HG03439 (cell line): ENCODE data around the gene ABHD15.

Source experiments
- ATAC-seq: cut with Tn5 transposase; IDR thresholded peaks from one replicate; pipeline ENCODE4 v1.9.1; 2021; ENCODE audit warnings: mild to moderate bottlenecking, moderate library complexity; ENCODE audit not compliant: unreplicated experiment

Gene ABHD15

DNA sequence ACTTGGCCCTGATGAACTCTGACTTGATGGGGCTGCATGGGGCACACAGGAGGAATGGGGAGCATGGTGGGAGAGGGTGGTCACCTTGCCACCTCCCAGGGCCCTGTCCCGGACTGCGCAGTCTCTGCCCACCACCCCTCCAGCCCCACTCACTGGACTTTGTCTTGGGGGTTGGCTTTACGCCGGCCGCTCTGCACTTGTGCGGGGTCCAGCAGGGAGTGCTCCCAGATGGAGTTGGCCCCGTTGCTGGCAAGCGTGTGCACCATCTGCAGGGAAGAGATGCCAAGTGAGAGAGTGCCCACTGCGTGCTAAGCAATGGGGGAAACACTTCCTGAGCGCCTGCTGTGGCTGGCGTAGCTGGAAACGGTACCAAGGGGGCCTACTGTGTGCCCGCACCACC lies 15.9 kb upstream of the ABHD15 start:
- ATAC-seq, result no peak

DNA sequence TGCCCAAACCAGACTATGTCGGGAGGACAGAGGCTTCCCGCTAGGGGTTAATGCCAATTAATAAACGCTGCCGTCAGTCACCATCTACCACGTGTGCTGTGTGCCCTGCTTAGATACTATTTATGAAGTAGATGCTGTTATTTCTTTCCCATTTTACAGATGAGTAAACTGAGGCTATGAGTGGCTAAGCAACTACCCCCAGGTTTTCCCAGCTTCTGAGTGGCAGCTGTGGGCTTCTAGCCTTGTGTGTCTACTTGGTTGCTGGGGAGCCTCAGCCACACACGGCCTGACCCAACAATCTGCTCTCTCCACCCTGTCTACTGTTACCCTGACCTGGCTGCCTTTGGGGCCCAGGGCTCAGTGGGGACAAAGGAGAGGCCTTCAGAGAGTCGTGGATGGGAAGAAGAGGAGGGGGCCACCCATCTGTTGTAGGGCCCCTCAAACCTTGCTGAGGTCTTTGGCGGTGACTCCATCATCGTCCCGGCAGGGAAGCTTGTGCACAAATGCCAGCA lies 15.5 kb upstream of the ABHD15 start:
- ATAC-seq, result no peak

DNA sequence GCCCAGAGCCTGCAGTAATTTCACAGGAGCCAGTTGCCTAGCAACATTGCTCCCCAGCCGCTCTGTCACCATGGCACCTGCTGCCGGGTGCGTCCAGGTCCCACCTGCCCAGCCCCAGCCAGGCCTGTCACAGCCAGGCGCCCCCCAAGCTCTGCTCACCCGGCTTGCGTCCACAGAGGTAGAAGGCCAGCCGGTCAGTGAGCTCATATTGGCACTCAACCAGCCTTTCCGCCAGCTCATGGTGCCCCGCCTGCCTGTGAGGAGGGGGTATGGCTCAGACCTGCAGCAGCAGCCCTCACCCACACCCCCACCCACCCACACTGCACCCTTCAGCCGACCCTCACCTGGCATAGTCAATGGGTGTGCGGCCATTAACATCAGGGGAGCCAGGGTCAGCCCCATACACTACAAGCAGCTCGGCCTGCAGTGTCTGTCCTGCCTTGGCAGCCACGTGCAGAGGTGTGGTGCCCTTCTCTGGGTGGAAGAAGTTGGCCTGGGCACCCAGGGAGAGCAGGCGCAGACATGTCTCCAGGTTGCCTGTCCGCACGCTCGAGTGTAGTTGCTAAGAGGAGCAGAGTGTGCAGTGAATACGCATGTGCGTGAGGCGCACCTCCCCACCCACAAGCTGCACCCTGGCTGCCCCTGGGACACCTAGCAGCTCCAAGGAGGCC lies 14.9 kb upstream of the ABHD15 start:
- ATAC-seq, result no peak

DNA sequence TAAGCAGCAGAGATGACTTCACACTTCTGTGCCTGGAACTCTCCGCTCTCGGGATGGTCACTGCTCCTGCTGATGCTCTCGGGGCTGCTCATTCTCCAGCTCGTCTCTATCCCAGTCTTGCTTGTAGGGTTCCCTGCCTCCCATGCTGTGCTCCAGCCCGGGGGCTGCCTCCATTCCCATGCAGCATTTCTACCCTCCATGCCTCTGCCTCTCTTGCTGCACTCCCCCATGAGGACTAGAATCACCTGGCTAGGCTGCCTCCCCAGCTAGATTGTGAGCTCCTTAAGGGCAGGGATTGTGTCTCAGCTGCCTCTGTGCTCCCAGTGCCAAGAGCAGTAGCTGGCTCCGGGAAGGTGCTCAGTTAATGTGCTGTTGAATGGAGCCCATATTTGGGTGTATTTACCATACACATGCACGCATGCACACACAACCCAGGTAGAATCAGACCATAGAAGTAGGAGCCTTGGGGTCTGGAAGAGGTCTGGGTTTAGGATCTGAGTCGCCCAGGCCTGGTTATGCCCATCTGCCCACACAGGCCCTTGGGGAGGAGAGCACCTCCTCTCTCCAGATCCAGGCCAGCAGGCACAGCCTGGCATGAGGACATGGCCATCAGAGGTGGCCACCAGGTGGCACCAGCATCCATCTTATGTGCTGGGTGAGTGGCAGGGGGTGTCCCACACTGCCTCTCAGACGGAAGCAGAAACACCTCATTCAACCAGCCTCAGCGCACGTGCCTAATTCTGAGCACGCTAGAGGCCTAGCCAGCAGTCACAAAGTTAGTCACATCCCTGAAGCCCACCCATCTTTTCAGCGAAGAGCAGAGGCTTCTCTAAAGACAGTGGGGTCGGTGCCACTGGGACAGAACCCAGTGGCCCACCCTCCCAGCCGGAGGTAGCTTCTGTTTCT lies 13.3 kb upstream of the ABHD15 start:
- ATAC-seq, result peak; percentile 57

DNA sequence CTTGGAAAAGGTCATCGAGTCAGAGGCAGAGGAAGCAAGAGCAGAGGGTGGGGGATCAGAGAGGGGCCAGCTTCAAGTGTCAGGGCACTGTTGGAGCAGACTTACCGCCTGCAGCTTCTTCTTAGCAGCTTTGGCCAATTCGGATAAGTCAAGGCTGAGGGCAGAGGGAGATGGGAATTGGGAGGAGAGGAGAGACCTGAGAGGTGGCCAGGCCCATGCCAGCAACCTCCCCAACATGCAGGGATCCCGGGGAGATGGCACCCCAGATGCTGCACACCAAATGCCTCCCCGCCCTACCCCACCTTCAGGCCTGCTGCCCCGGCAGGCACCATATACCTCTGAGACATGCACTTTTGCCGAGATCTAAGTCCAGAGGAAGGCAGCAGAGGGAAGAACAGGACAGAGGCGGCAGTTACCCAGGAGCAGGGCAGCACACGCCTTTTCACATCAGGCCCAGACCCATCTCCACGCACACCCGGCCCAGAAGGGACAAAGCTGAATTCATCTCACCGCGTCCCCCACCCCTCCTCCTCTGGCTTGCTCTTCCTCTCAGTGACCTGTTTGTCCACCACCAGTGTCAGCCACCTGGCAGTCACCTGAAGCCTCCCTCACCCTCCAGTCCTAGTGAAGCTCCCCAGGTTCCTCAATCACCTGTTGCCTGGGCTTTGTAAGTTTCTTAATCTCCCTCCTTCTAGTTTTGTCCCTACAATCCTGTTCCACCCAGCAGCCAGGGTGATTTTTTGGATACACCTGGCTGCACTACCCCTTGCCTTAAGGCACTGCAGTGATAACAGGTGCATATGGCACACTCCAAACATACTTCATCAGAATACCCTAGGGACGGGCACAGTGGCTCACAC lies 12.0 kb upstream of the ABHD15 start:
- ATAC-seq, result no peak

DNA sequence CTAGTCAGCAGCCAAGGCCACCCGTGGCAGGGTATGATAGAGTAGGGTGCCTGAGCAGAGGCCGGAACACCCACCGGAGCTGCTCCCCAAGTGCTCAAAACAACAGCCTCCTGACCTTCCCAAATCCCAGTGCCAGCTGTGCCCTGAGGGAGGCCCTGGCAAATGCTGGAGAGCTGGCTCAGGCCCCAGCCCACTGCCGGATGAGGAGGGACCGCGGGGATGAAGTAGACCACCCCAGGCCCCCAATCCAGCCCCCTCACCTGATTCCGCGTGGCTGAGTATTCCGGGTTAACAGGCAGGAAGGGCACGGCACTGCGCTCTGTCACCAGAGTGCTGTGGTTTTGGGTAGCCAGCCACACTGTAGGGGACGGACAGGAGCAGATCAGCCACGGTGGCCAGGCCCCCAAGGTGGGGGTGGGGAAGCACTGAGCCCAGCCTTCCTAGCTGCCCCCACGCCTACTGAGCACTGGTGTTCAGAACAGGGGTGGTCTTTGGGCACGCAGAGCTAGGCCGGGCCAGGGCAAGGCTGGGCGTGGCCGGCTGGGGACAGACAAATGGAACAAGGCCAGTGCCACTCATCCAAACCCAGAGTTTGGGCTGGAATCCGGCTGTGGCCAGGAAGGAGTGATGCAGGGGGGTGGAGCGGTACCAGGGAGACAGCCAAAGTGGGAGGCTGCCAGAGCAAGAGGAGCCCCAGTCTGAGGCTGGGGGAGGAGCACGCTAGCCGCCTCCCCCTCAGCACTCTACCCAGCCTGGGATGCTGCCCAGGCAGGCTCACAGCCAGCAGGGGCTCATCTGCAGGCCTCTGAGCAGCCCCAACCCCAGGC lies 10.8 kb upstream of the ABHD15 start:
- no peak for ATAC-seq

DNA sequence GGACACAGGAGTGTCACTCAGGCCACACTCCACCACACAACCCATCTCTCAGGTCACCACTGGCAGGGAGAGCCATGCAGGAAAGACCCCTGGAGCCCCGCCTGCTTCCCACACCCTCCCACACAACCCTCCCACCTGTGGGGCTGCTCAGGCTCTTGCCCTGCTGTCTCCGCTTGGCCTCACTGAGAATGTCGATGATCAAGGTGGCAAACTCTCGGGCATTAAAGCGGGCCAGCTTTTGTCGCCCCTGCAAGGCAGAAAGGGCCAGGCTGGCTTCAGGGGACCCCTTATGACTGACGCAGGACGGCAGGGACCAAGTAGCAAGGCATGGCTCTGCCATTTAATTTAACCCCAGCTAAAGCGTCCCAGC lies 10.1 kb upstream of the ABHD15 start:
- ATAC-seq, result no peak

DNA sequence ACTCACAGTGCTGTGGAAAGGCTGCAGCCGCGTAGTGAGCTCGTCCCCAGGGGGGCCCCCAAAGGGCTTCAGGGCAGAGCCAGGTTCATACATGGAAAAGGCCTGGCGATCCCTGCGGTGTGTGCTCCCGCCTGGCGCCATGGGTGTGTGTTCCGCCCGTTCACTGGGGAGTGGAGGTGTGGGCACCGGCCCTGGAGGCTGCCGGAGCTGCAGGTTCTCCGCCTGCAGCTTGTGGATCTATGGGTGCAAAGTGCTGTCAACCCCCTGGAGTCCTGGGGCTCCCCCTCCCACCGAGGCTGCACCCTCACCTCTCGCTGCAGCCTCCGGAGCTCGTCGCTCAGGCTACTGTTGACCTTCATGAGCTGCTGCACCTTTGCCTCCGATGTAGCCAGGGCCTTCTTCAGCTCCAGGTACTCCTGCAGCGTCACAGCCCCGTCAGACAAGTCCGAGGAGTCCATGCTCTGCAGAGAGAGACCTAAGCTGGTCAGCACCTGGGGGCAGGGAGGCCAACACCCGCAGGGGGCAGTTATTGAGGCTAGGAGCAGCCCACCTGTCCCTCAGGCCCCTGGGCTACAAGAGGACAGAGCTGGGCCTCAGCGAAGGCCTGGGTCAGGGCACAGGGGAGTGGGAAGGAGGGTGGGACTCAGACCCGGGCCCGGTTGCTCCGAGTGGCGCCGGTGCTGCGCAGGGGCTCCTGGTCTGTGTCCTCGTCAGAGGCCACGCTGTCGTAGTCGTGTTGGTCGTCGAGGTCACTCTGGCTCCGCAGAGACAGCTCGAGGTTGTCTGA lies 9.6 kb upstream of the ABHD15 start:
- no peak for ATAC-seq

DNA sequence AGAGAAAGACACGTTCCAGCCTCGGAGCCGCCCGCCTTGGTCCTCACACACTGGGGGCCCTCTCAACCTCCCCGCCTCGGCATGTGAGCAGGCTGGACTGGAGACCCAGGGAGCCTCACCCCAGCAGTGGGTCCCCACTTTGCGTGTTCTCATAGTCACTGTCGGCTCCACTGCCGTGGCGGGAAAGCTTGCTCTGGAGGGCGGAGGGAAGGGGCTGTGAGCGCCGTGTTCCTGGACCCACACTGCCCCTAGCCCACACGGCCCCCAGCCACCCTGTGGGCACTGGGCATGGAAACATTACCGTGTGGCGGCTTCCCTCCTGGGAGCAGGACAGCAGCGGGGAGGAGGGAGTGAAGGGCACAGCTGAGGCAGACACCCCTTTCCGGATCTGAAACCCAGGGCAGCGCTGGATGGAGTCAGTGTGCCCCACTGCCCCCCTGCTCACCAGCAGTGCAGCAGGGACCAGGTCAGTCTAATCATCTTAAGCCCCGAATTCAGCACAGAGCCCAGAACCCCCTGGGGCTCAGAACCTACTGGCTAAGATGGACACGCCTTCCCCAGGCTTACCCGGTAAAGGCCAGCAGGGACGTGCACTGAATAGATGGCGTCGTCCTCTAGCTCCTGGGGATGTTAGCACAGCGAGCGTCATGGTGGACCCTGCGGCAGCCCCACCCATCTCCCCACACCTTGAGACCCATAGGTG lies 8.8 kb upstream of the ABHD15 start:
- no peak for ATAC-seq

DNA sequence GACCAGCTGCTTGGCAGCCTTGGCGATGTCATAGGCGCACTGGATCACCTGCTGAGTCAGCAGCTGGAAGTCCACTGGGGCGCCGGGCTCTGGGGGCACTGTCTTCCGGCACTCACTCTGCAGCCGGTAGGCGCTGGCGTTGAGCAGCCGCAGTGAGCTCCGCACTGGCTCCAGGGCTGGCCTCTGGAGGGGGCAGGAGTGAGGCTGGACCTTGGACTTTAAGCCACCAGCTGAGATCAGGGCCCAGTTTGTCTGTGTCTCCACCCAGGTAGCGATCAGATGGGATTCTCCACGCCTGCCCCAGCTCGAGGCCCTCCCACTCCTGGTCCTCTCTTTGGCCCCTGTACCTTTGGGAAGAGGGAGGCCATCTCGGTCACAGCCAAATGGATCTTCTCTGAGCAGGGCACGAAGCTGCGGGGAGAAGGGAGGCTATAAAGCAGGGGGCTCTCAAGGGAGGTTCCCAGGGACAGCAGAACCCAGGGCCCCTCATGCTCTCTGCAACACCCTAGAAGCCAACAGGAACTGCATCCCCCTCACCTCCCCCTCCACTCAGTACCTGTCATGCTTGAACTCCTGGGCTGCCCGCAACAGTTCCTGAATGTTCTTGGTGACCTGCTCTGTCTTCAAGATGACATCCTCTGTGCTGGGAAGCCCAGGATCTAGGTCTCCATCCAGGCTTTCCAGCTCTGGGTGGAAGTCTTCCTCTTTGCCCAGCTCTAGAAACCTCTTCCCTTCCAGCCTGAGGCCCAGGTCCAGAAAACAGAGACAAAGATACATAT lies 8.1 kb upstream of the ABHD15 start:
- no peak for ATAC-seq

DNA sequence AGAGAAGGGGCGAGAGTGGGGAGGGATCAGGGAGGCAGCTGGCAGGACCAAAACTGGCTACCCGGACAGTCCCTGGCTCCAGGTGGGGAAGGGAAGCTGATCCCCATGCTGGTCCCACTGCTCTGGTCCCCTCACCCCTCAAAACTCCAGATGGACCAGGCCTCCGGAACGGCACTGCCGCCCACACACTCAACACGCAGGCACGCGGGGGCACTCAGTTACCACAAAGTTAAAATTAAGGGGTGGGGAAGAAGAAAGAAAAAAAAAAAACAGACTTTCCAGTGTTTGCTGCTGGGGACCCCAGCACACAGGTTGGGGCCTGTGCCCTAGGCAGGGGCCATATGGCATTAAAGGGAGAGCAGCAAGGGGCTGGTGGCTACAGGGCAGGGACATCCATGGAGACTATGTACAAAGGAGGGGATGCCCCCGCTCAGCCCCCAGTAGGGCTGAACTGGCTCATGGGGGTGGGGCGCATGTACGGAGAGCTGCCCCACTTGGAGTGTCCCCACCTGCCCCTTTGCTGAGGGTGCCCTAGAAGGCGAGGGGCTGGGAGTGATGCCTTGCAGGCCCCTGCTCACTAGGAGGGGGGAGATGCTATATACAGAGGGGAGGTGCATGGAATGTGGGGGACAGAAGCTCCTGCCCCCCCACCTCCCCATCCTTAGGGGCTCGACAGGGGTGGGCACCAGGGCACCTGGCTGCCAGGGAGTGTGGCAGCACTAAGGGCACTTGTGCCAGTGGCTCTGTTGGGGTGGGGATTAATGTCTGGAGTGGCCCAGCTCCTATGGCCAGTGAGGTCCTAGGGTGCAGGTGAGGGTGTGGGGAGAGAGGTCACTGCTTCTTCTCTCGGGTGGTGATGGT lies 7.3 kb upstream of the ABHD15 start:
- ATAC-seq, result no peak

DNA sequence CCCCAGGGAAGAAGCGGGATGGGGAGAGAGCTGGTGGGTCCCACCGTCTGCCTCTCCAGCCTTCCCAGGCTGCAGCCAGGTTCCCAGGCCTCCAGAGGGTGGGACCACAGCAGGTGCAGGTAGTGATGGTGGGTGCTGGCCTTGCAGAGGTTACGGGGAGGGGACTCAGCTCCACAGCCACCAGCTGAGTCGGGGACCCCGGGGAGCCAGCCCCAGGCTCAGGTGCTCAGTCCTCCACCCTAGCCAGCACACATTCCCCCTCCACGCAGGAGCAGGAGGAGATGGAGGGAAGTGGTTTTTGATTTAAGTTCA lies 6.7 kb upstream of the ABHD15 start:
- ATAC-seq, result no peak

DNA sequence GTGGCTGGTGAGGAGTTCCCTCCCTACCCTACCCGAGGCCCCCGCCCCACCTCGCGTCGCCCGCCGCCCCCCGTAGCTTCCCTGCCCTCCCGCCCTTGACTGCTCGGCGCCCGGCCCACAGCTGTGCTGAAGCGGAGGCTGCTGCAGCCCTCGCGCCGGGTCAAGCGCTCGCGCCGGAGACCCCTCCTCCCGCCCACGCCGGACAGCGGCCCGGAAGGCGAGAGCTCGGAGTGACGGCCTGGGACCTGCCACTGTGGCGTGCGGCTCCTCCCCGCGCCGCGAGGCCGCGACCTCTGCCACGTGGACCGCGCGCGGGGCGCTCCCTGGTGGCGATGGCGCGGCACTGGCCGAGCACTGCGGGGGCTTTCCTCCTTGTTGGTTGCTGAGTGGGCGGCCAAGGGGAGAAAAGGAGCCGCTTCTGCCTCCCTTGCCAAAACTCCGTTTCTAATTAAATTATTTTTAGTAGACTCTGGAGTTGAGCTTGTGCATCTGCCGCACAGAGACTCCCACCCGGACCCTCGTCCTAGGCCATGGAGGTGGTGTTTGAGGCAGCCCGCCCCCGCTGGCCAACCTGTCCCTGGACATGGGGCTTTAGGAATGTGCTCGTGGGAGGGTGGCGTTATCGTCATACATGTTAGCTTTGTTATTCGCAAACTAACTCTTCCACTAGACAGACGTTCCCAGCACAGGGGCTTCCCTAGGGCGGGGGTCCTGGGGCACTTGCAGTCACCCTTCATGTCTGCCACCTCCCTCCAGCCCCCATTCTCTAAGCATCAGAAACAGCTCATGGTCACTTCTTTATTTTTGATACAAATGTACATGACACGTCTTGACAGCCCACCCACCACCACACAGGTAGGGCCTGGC lies 6.1 kb upstream of the ABHD15 start:
- peak; percentile 28 for ATAC-seq

DNA sequence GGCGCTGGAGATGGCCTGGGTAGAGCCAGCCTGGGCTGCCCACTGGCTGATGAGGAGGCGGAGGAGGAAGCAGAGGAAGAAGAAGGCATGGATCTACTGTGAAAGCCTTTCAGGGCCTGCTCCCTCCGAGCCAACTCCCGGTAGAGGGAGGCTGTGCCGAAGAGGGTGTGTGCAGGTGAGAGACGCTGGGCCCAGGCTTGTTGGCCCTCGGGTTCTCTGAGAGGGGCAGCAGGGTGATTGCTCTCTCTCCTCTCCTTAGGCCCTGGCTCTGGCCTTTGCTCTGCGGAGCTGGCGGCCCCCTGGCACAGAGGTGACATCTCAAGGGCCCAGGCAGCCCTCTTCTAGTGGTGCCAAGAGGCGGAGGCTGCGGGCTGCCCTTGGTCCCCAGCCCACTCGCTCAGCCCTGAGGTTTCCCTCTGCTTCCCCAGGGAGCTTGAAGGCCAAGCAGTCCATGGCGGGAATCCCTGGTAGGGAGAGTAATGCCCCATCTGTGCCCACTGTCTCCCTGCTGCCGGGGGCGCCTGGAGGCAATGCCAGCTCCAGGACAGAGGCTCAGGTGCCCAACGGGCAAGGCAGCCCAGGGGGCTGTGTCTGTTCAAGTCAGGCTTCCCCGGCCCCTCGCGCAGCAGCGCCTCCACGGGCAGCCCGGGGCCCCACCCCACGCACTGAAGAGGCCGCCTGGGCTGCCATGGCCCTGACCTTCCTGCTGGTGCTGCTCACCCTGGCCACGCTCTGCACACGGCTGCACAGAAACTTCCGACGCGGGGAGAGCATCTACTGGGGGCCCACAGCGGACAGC lies 5.2 kb upstream of the ABHD15 start:
- no peak for ATAC-seq

DNA sequence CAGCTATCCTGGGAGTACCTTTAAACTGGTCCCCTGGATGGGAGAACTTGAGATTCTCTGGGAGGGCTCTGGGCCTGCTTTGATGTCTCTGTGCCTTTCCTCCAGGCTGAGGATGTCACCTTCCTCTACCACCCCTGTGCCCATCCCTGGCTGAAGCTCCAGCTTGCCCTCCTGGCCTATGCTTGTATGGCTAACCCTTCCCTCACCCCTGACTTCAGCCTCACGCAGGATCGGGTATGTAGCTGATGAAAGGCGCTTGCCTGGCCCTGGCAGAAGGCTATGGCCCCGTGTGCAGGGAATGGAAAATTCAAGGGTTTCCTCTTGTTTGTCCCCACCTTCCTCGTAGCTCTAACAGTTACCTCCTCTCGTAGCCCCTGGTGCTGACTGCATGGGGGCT lies 4.6 kb upstream of the ABHD15 start:
- ATAC-seq, result no peak

DNA sequence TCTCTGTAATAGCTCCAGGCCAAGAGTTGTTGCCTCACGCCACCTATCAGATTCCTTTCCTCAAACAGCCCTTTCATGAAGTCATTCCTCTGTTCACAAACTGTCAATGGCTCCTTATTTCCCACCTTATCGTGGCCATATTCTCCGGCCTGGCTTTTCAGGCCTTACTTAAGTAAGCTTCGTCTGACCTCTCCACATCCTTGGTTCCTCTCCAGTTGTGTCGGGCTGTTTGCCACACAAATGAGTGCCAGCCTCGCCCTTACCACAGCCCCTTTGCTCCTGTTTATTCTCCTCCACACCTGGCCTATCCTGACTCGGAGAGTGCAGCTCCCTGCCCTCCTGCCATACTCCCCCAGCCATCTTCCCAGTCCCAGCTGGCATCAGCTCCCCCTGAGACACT lies 3.7 kb upstream of the ABHD15 start:
- no peak for ATAC-seq
